HG02943 (cell line): Measurements from ENCODE around the gene FES.
"Not testable (repeated sequence)": the region's sequence is repeated elsewhere in the genome, so short reads cannot be mapped to it uniquely, and the experiment has no call there.

Experiments
- ATAC-seq: cut with Tn5 transposase; IDR thresholded peaks from one replicate; pipeline ENCODE4 v1.9.1; 2021; ENCODE audit warnings: mild to moderate bottlenecking, low read depth, moderate library complexity; ENCODE audit not compliant: unreplicated experiment

Gene FES

GRCh38 chr15:90860942-90861675 lies 23.2 kb upstream of the FES start:
- ATAC-seq: no peak

GRCh38 chr15:90862487-90862886 lies 21.8 kb upstream of the FES start:
- no peak for ATAC-seq

GRCh38 chr15:90862964-90863778 lies 21.1 kb upstream of the FES start:
- no peak for ATAC-seq

GRCh38 chr15:90863987-90864386 lies 20.3 kb upstream of the FES start:
- ATAC-seq: no peak

- no peak for ATAC-seq
Observed at GRCh38 chr15:90864507-90864906, 19.8 kb upstream of the FES start.

- ATAC-seq: no peak
Observed at GRCh38 chr15:90865702-90866101, 18.6 kb upstream of the FES start.

- no peak for ATAC-seq
Observed at GRCh38 chr15:90866161-90866715, 18.1 kb upstream of the FES start.

GRCh38 chr15:90866800-90867199 lies 17.5 kb upstream of the FES start:
- no peak for ATAC-seq

- ATAC-seq: no peak
Observed at GRCh38 chr15:90868261-90868689, 16.0 kb upstream of the FES start, which contains the start of gene FURIN. FURIN (plus strand) TSS chr15:90868588; CDS start chr15:90875741, 7,153 bp downstream.

GRCh38 chr15:90869140-90869541 lies 15.2 kb upstream of the FES start:
- no peak for ATAC-seq

- no peak for ATAC-seq
Observed at GRCh38 chr15:90869601-90870353, 14.5 kb upstream of the FES start.

- ATAC-seq: no peak
Observed at GRCh38 chr15:90870354-90871138, 13.8 kb upstream of the FES start.

GRCh38 chr15:90871139-90871715 lies 13.1 kb upstream of the FES start:
- ATAC-seq: no peak

GRCh38 chr15:90871716-90872485 lies 12.4 kb upstream of the FES start:
- ATAC-seq: no peak

- ATAC-seq: no peak
Observed at GRCh38 chr15:90872486-90873184, 11.7 kb upstream of the FES start.

- no peak for ATAC-seq
Observed at GRCh38 chr15:90873488-90873997, 10.8 kb upstream of the FES start.

- no peak for ATAC-seq
Observed at GRCh38 chr15:90873998-90874605, 10.2 kb upstream of the FES start.

- ATAC-seq: not testable (repeated sequence)
Observed at GRCh38 chr15:90874986-90875385, 9.3 kb upstream of the FES start.
